Smooth muscle cell (in vitro differentiated cells): ENCODE measurements around the gene CUEDC2. TPM values are rescaled to one million over a fixed set of nuclear protein-coding genes. Genes with fewer than 3 reads are reported as not detected.
A peak's percentile ranks its signal among the peaks of the same experiment; 100 is the strongest.

ENCODE experiments used
- DNase-seq: peaks from one replicate; lab custom pipeline; 2025; ENCODE audit not compliant: unreplicated experiment; lab: John Stamatoyannopoulos, UW
- H2AFZ ChIP-seq: fragments of 200-600 bp; sonication (generic); 2 replicates; pipeline ENCODE4 v1.6.0; 2016; ENCODE audit warnings: antibody characterized with exemption, low read depth, mild to moderate bottlenecking
- H3F3A ChIP-seq: fragments of 200-600 bp; sonication (generic); 2 replicates; pipeline ENCODE4 v1.6.0; 2017; ENCODE audit warnings: antibody characterized with exemption, low read depth
- H3K27ac ChIP-seq: fragments of 200-600 bp; sonication (generic); 2 replicates; pipeline ENCODE4 v1.5.1; 2016; ENCODE audit warnings: low read depth, mild to moderate bottlenecking
- H3K27me3 ChIP-seq: fragments of 200-600 bp; sonication (generic); 2 replicates; pipeline ENCODE4 v1.6.1; 2016; ENCODE audit warnings: low read depth, mild to moderate bottlenecking
- H3K36me3 ChIP-seq: fragments of 200-600 bp; sonication (generic); 2 replicates; pipeline ENCODE4 v1.5.1; 2016; ENCODE audit warnings: low read depth
- H3K4me1 ChIP-seq: fragments of 200-600 bp; sonication (generic); 2 replicates; pipeline ENCODE4 v1.5.1; 2016; ENCODE audit warnings: low read depth
- H3K4me2 ChIP-seq: fragments of 200-600 bp; sonication (generic); 2 replicates; pipeline ENCODE4 v1.6.0; 2016; ENCODE audit warnings: mild to moderate bottlenecking
- H3K4me3 ChIP-seq: fragments of 200-600 bp; sonication (generic); 2 replicates; pipeline ENCODE4 v1.5.1; 2016; ENCODE audit warnings: mild to moderate bottlenecking
- H3K79me2 ChIP-seq: fragments of 200-600 bp; sonication (generic); 2 replicates; pipeline ENCODE4 v1.6.0; 2016; ENCODE audit warnings: low read depth, mild to moderate bottlenecking
- H3K9ac ChIP-seq: fragments of 200-600 bp; sonication (generic); 2 replicates; pipeline ENCODE4 v1.6.0; 2016; ENCODE audit warnings: low read depth
- H3K9me3 ChIP-seq: fragments of 200-600 bp; sonication (generic); replicated peaks from 2 replicates; pipeline ENCODE4 v1.5.1; 2016; ENCODE audit warnings: low read depth
- H4K20me1 ChIP-seq: fragments of 200-600 bp; sonication (generic); 2 replicates; pipeline ENCODE4 v1.6.0; 2016; ENCODE audit warnings: low read depth
- CTCF ChIP-seq: fragments of 200-600 bp; sonication (generic); IDR thresholded peaks from 2 replicates; pipeline ENCODE4 v1.5.1; 2017; ENCODE audit warnings: borderline replicate concordance, mild to moderate bottlenecking, antibody characterized with exemption; ENCODE audit not compliant: insufficient read depth, poor library complexity, severe bottlenecking
- WGBS: methylation state at CpG from one replicate; pipeline ENCODE4 v1.1.7; 2016; ENCODE audit warnings: low lambda C conversion rate; 5-methylcytosine and 5-hydroxymethylcytosine counted together
- polyA plus RNA-seq: library from polyadenylated mRNA; unstranded; fragments of >200 nt; fragmentation: Nextera tagmentation; extraction: Ambion mirVana; gene quantifications from 2 replicates; pipeline ENCODE4 v1.2.1, GENCODE V29; 2016
- total RNA-seq: library from RNA; depleted of rRNA; stranded (reverse); fragments of >200 nt; gene quantifications from 2 replicates; pipeline ENCODE4 v1.2.3, GENCODE V29; 2014

The CUEDC2 gene
- total and polyA plus RNA-seq, 2 experiments from 2014 or later = 24.7 to 112 TPM

- 0% methylated on average over 9 of the region's 11 CpGs for WGBS
- H4K20me1 ChIP-seq = peaks cover 6% of the 10 kb centered on the region
- no peak overlapping the region for H3K27ac ChIP-seq
- H2AFZ ChIP-seq = peak overlapping the region; percentile 39
- TF ChIP-seq CTCF = no peak
- H3K79me2 ChIP-seq = no peaks in the 10 kb centered on the region
- no peaks in the 10 kb centered on the region for H3K27me3 ChIP-seq
- H3K9me3 ChIP-seq = no peaks in the 10 kb centered on the region
- H3K9ac ChIP-seq = peak overlapping the region; percentile 18
- peaks cover 11% of the 10 kb centered on the region for H3F3A ChIP-seq
- H3K4me1 ChIP-seq = peaks cover 18% of the 10 kb centered on the region
- peak overlapping the region; percentile 76 for H3K4me3 ChIP-seq
- peak overlapping the region; percentile 98 for H3K4me2 ChIP-seq
- DNase-seq = no peak
- H3K36me3 ChIP-seq = no peaks in the 10 kb centered on the region
Measured at GRCh38 chr10:102450124-102450373, 17.7 kb upstream of the CUEDC2 start.

GRCh38 chr10:102449321-102450123 lies 17.1 kb upstream of the CUEDC2 start:
- Histone ChIP-seq H3K4me3 (peak overlapping the region; percentile 76), H3K9ac (peak overlapping the region; percentile 18), H3F3A (peaks cover 11% of the 10 kb centered on the region), H3K4me2 (peak overlapping the region; percentile 98), H3K36me3 (no peaks in the 10 kb centered on the region), H3K27ac (no peak overlapping the region), H3K79me2 (no peaks in the 10 kb centered on the region), H3K27me3 (no peaks in the 10 kb centered on the region), H3K9me3 (no peaks in the 10 kb centered on the region), H3K4me1 (peaks cover 13% of the 10 kb centered on the region), H2AFZ (peak overlapping the region; percentile 39), H4K20me1 (peaks cover 6% of the 10 kb centered on the region)
- no peak for DNase-seq
- no peak for TF ChIP-seq CTCF
- 14% methylated on average over 24 of the region's 30 CpGs for WGBS

- H3F3A ChIP-seq = no peaks in the 10 kb centered on the region
- H3K4me2 ChIP-seq = no peak overlapping the region
- H2AFZ ChIP-seq = no peak overlapping the region
- no peaks in the 10 kb centered on the region for H3K36me3 ChIP-seq
- no peaks in the 10 kb centered on the region for H4K20me1 ChIP-seq
- H3K27ac ChIP-seq = no peak overlapping the region
- DNase-seq = no peak
- H3K79me2 ChIP-seq = no peaks in the 10 kb centered on the region
- 88% methylated on average over 2 of the region's 2 CpGs for WGBS
- no peak overlapping the region for H3K4me3 ChIP-seq
- H3K27me3 ChIP-seq = no peaks in the 10 kb centered on the region
- no peaks in the 10 kb centered on the region for H3K9me3 ChIP-seq
- H3K9ac ChIP-seq = no peak overlapping the region
- no peak for TF ChIP-seq CTCF
- no peaks in the 10 kb centered on the region for H3K4me1 ChIP-seq
Measured at GRCh38 chr10:102444851-102445250, 12.5 kb upstream of the CUEDC2 start.

- H3K9me3 ChIP-seq = no peaks in the 10 kb centered on the region
- peaks cover 8% of the 10 kb centered on the region for H3K79me2 ChIP-seq
- no peak overlapping the region for H3K9ac ChIP-seq
- H3K27ac ChIP-seq = no peak overlapping the region
- 100% methylated on average over 1 of the region's 1 CpG for WGBS
- DNase-seq = no peak
- no peaks in the 10 kb centered on the region for H3K36me3 ChIP-seq
- H3K4me1 ChIP-seq = peaks cover 15% of the 10 kb centered on the region
- no peak overlapping the region for H2AFZ ChIP-seq
- TF ChIP-seq CTCF = no peak
- no peaks in the 10 kb centered on the region for H3F3A ChIP-seq
- no peaks in the 10 kb centered on the region for H4K20me1 ChIP-seq
- no peak overlapping the region for H3K4me3 ChIP-seq
- no peaks in the 10 kb centered on the region for H3K27me3 ChIP-seq
- H3K4me2 ChIP-seq = no peak overlapping the region
Measured at GRCh38 chr10:102438374-102438773, 6.0 kb upstream of the CUEDC2 start.
